Stomach (tissue), 9 donors: ENCODE data around the gene SEMA5A. TPM values are rescaled to one million over a fixed set of nuclear protein-coding genes. Genes with fewer than 3 reads are reported as not detected.

Experiments used
- DNase-seq, 2 donors: peaks; one replicate each; pipeline versions ENCODE4 v3.0.0 to v3.0.0-alpha.2; 2013 to 2019
- H3K27ac ChIP-seq, 5 donors: fragments of 200-600 bp in 4 of 5; sonication (generic) in 4 of 5; one replicate each; pipeline ENCODE4 v1.5.1; 2013 to 2019; ENCODE audit warnings: mild to moderate bottlenecking in 1 of 5, moderate library complexity in 1 of 5
- H3K27me3 ChIP-seq, 3 donors: fragments of 200-600 bp; sonication (generic); one replicate each; pipeline ENCODE4 v1.5.1; 2017 to 2019; ENCODE audit warnings: mixed run types in 1 of 3
- H3K36me3 ChIP-seq, 4 donors: fragments of 200-600 bp; sonication (generic); 1 replicate in 3 of 4; 2 replicates in 1 of 4; pipeline ENCODE4 v1.5.1; 2016 to 2019
- H3K4me1 ChIP-seq, 4 donors: fragments of 200-600 bp; sonication (generic); one replicate each; pipeline ENCODE4 v1.5.1; 2016 to 2019
- H3K4me3 ChIP-seq, 4 donors: fragments of 200-600 bp; sonication (generic) in 3 of 4; one replicate each; pipeline ENCODE4 v1.5.1; 2016 to 2019; ENCODE audit warnings: mild to moderate bottlenecking in 1 of 4
- H3K9me3 ChIP-seq, 4 donors: fragments of 200-600 bp; sonication (generic); one replicate each; pipeline ENCODE4 v1.5.1; 2016 to 2019
- EP300 ChIP-seq: sonication (generic); formaldehyde crosslinking; IDR thresholded peaks from one replicate; pipeline ENCODE4 v1.6.1; 2017; ENCODE audit warnings: antibody characterized with exemption
- POLR2A ChIP-seq, 4 donors: fragments of 450-650 bp; IDR thresholded peaks; one replicate each; pipeline ENCODE4 v1.6.1; 2016; ENCODE audit warnings: antibody characterized with exemption in 4 of 4, control low read depth in 2 of 4, mild to moderate bottlenecking in 1 of 4, moderate library complexity in 1 of 4
- POLR2AphosphoS5 ChIP-seq, 3 donors: sonication (generic); formaldehyde crosslinking; IDR thresholded peaks; one replicate each; pipeline ENCODE4 v1.6.1; 2016; ENCODE audit warnings: antibody characterized with exemption in 3 of 3
- WGBS, 5 donors: extraction: QIAGEN DNeasy Blood & Tissue Kit in 3 of 5; methylation state at CpG; one replicate each; pipeline versions ENCODE4 v1.1.5 to v1.1.7; 2013 to 2018; 5-methylcytosine and 5-hydroxymethylcytosine counted together
- intact Hi-C: fragments of 100-400 bp; cut with DNase I; formaldehyde crosslinking; loops from one replicate; pipeline ENCODE4 v1.15.1; 2023; ENCODE audit warnings: low total_unique reads
- polyA plus RNA-seq, 3 donors: library from polyadenylated mRNA; stranded (reverse); fragments of 200-250 nt; gene quantifications; one replicate each; pipeline ENCODE4 v1.2.3, GENCODE V29; 2013
- total RNA-seq, 5 donors: library from RNA; depleted of rRNA; stranded (reverse); fragments of >200 nt; gene quantifications; one replicate each; pipeline versions ENCODE4 v1.1.0 to v1.2.3, GENCODE V29; 2014 to 2016
- TF ChIP-seq, protein P1 (sequence below), 7 experiments: fragments of 450-650 bp in 4 of 7; fragments of 200-600 bp in 3 of 7; sonication (generic) in 3 of 7; IDR thresholded peaks; one replicate each; pipeline ENCODE4 v1.5.1; 2016 to 2019; ENCODE audit warnings: antibody characterized with exemption in 7 of 7, control low read depth in 2 of 7, mild to moderate bottlenecking in 1 of 7
- donor health status: healthy with polysubstance abuse.
- donor health status: Bipolar disorder and iron deficiency.
- donor health status: healthy.

SEMA5A gene
- total and polyA plus RNA-seq, 8 donors: 0.62 to 26.4 (median 3.2) TPM

DNA sequence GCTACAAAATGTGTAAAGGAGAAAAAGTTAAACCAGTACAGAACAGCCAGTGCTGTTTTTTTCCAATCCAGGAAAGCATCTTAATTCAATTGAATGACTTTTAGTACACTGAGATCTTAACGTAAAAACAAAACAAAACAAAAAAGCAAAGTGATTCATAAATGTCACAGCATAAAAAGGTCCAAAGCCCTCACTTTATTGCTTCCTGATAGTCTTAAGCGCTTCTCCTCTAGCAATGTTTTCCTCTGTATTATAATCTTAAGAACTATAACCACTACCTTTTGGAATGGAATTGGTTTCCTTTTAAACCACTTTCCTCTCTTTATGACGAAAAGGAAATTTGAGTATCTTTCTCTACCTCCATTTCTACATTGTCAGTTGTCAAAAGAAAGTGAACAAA, 91.4 kb downstream of the SEMA5A start:
- no peak overlapping the region for H3K4me3 ChIP-seq
- H3K4me1 ChIP-seq: no peaks in the 10 kb centered on the region
- no peak for DNase-seq
- H3K27me3 ChIP-seq: no peaks in the 10 kb centered on the region
- no peak overlapping the region for H3K27ac ChIP-seq
- peaks cover 0 to 10% (median 7%) of the 10 kb centered on the region in 4 donors for H3K9me3 ChIP-seq
- 63 to 81% (median 78%) methylated on average over 3 of the region's 3 CpGs for WGBS, 5 donors
- intact Hi-C loops: no loop called here
- TF ChIP-seq, protein P1, sequence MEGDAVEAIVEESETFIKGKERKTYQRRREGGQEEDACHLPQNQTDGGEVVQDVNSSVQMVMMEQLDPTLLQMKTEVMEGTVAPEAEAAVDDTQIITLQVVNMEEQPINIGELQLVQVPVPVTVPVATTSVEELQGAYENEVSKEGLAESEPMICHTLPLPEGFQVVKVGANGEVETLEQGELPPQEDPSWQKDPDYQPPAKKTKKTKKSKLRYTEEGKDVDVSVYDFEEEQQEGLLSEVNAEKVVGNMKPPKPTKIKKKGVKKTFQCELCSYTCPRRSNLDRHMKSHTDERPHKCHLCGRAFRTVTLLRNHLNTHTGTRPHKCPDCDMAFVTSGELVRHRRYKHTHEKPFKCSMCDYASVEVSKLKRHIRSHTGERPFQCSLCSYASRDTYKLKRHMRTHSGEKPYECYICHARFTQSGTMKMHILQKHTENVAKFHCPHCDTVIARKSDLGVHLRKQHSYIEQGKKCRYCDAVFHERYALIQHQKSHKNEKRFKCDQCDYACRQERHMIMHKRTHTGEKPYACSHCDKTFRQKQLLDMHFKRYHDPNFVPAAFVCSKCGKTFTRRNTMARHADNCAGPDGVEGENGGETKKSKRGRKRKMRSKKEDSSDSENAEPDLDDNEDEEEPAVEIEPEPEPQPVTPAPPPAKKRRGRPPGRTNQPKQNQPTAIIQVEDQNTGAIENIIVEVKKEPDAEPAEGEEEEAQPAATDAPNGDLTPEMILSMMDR (IDR thresholded peaks at IDR 0.05): no peak
- no peak for TF ChIP-seq EP300
- TF ChIP-seq POLR2AphosphoS5 (IDR thresholded peaks at IDR 0.05): no peak
- no peak for TF ChIP-seq POLR2A (IDR thresholded peaks at IDR 0.05)
- no peaks in the 10 kb centered on the region for H3K36me3 ChIP-seq

DNA sequence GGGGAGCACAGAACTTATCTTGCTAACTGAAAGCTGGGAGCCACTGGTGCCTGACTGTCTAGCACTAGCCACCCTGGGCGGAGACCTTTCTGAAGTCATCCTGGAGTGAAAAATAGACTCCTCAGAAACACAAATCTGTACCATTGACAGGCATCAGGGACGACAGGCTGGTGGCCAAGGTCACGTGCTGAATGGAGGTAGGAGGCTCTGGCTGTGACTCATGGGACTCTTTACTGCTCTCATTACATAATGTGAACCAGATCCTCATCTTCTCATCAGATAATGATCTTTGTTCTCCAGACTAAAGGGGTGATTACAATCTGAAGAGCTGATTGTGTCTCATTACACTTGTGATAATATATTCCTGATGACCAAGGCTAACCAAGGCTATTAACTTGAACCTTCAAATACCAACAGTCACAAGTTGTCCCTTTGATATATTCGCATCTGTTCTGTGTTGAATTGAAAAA, 91.8 kb downstream of the SEMA5A start:
- Histone ChIP-seq H3K27me3 (no peaks in the 10 kb centered on the region), H3K27ac (no peak overlapping the region), H3K36me3 (no peaks in the 10 kb centered on the region), H3K4me1 (no peaks in the 10 kb centered on the region), H3K9me3 (peaks cover 0 to 5% (median 2%) of the 10 kb centered on the region in 4 donors), H3K4me3 (no peak overlapping the region)
- intact Hi-C loops: no loop called here
- TF ChIP-seq EP300 (no peak), POLR2AphosphoS5 (IDR thresholded peaks at IDR 0.05) (no peak), POLR2A (IDR thresholded peaks at IDR 0.05) (no peak)
- TF ChIP-seq, protein P1 (IDR thresholded peaks at IDR 0.05): no peak
- 66 to 82% (median 77%) methylated on average over 4 of the region's 4 CpGs for WGBS, 5 donors
- no peak for DNase-seq

DNA sequence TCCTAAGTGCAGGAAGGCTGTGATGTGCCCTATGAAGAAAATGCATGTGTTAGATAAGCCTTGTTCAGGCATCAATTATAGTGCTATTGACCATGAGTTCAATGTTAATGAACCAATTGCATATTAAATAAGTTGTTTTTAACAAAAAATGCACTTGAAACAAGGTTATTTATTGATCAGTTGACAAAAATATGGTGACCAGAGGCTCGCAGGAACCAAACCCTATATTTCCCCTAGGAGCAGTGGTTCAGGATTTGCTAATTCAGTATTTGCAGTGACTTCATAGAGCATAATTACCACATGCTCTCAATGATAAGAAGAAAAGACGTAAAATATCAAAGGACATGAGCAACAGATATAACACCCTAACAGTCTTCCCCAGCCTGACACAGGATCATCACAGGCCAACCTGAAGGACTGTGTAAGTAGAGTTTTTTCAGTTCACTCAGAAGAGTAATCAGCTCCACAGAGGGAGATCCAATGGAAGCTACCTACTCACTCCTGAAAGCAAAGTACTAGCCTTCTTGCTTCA, 92.3 kb downstream of the SEMA5A start:
- H3K4me3 ChIP-seq: no peak overlapping the region
- H3K36me3 ChIP-seq: no peaks in the 10 kb centered on the region
- no peak for TF ChIP-seq POLR2AphosphoS5 (IDR thresholded peaks at IDR 0.05)
- TF ChIP-seq, protein P1 (IDR thresholded peaks at IDR 0.05): no peak
- no peak for TF ChIP-seq EP300
- no peak for TF ChIP-seq POLR2A (IDR thresholded peaks at IDR 0.05)
- no peak overlapping the region for H3K27ac ChIP-seq
- no peak for DNase-seq
- WGBS, 5 donors: 68 to 91% (median 85%) methylated on average over 2 of the region's 2 CpGs
- no peaks in the 10 kb centered on the region for H3K27me3 ChIP-seq
- intact Hi-C loops: no loop called here
- no peaks in the 10 kb centered on the region for H3K4me1 ChIP-seq
- peaks cover 0 to 4% (median 0%) of the 10 kb centered on the region in 4 donors for H3K9me3 ChIP-seq

DNA sequence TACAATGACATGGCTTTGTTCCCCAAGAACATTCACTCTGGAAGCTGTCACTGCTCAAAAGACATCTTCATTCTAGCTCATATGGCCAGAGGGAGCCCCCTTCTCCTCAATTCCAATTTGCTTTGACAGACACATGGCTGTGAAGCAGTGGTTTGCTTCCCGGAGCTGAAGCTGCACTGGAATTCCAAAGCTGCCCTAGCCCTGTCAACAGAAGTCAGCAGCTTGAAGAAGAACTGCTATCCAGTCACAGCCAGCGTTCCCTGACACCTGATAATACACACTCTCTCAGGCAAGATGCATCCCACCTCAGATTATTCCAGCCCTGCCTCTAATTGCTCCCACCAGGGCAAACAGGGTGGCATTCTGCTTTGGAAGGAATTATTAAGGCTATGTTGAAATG, 93.7 kb downstream of the SEMA5A start:
- Histone ChIP-seq H3K27me3 (no peaks in the 10 kb centered on the region), H3K27ac (no peak overlapping the region), H3K4me1 (no peaks in the 10 kb centered on the region), H3K4me3 (no peak overlapping the region), H3K36me3 (no peaks in the 10 kb centered on the region), H3K9me3 (peaks cover 0 to 4% (median 0%) of the 10 kb centered on the region in 4 donors)
- DNase-seq: no peak
- 26 to 50% (median 38%) methylated on average over 2 of the region's 2 CpGs for WGBS, 5 donors
- TF ChIP-seq POLR2A (IDR thresholded peaks at IDR 0.05) (no peak), POLR2AphosphoS5 (IDR thresholded peaks at IDR 0.05) (no peak), EP300 (no peak)
- TF ChIP-seq, protein P1 (IDR thresholded peaks at IDR 0.05): no peak
- intact Hi-C loops: no loop called here
